ENCODE results near the gene SCYL2.
A peak's percentile ranks its signal among the peaks of the same experiment; 100 is the strongest.

SCYL2 gene

GRCh38 chr12:100375038-100375735, 108.2 kb downstream of the SCYL2 start:
- no peak overlapping the region for H3K4me3 ChIP-seq (ENCODE audit: low read depth, low read length)
- peak; percentile 71 for DNase-seq (ENCODE audit: low read depth)
- TF ChIP-seq CTCF (conservative IDR thresholded peaks at IDR 0.05; ENCODE audit: low read depth, low read length): peak; percentile 29

GRCh38 chr12:100376161-100376560, 109.2 kb downstream of the SCYL2 start:
- H3K4me3 ChIP-seq (ENCODE audit: low read depth, low read length): no peak overlapping the region
- TF ChIP-seq CTCF (conservative IDR thresholded peaks at IDR 0.05; ENCODE audit: low read depth, low read length): no peak
- DNase-seq (ENCODE audit: low read depth): no peak

GRCh38 chr12:100381379-100381778, 114.4 kb downstream of the SCYL2 start:
- H3K4me3 ChIP-seq (ENCODE audit: low read depth, low read length): no peak overlapping the region
- DNase-seq (ENCODE audit: low read depth): no peak
- no peak for TF ChIP-seq CTCF (conservative IDR thresholded peaks at IDR 0.05; ENCODE audit: low read depth, low read length)

- no peak for TF ChIP-seq CTCF (conservative IDR thresholded peaks at IDR 0.05; ENCODE audit: low read depth, low read length)
- peak; percentile 33 for DNase-seq (ENCODE audit: low read depth)
- no peak overlapping the region for H3K4me3 ChIP-seq (ENCODE audit: low read depth, low read length)
These were observed 115.4 kb downstream of the SCYL2 start for GRCh38 chr12:100382338-100382737.

- no peak for DNase-seq (ENCODE audit: low read depth)
- no peak overlapping the region for H3K4me3 ChIP-seq (ENCODE audit: low read depth, low read length)
- no peak for TF ChIP-seq CTCF (conservative IDR thresholded peaks at IDR 0.05; ENCODE audit: low read depth, low read length)
These were observed 116.9 kb downstream of the SCYL2 start for GRCh38 chr12:100383586-100384558.

- no peak overlapping the region for H3K4me3 ChIP-seq (ENCODE audit: low read depth, low read length)
- DNase-seq (ENCODE audit: low read depth): no peak
- no peak for TF ChIP-seq CTCF (conservative IDR thresholded peaks at IDR 0.05; ENCODE audit: low read depth, low read length)
These were observed 117.6 kb downstream of the SCYL2 start for GRCh38 chr12:100384559-100384935.

All from choroid plexus epithelial cell (primary cell).